HCT116 (cell line): ENCODE data around the gene ZFAND5. TPM values are rescaled to one million over a fixed set of nuclear protein-coding genes. Genes with fewer than 3 reads are reported as not detected.

ENCODE experiments used
- ATAC-seq: fragments of 200-7000 bp; cut with Tn5 transposase; 2 replicates; pipeline ENCODE4 v1.9.1; 2020; ENCODE audit warnings: mild to moderate bottlenecking, moderate library complexity
- BruUV-seq: library from RNA; stranded (reverse); fragments of 400-500 nt; replicated peaks from 2 replicates; lab custom pipeline; 2021; lab: Mats Ljungman, UMichigan
- CTCF ChIA-PET: fragments of 300-600 bp; sonication (Branson Sonifier 250); formaldehyde crosslinking; loops from one replicate; lab custom pipeline; 2021; ENCODE audit warnings: antibody characterized with exemption; lab: Charles Lee
- POLR2A ChIA-PET: fragments of 300-600, 350-600 bp; sonication (Branson Sonifier 250); formaldehyde crosslinking; loops from one replicate; lab custom pipeline; 2021; ENCODE audit warnings: antibody characterized with exemption; lab: Charles Lee
- RAD21 ChIA-PET, 2 experiments: fragments of 300-600 bp; sonication (Branson Sonifier 250); formaldehyde crosslinking; loops; one replicate each; lab custom pipeline; 2023; ENCODE audit warnings: low total read pairs in 2 of 2; ENCODE audit not compliant: uncharacterized antibody in 2 of 2, unreplicated experiment in 2 of 2, low non-redundant PET in 1 of 2; lab: Charles Lee
- DNase-seq: peaks from one replicate; pipeline ENCODE4 v3.0.0-alpha.2; 2010; ENCODE audit warnings: low read depth, low spot score
- H2AFZ ChIP-seq: fragments of 200-600 bp; shearing (Covaris generic), sonication (generic); 2 replicates; pipeline ENCODE4 v1.6.1; 2017; ENCODE audit warnings: low read depth, mixed run types, mixed read lengths, antibody characterized with exemption, low read length; ENCODE audit not compliant: poor library complexity, severe bottlenecking
- H3K27ac ChIP-seq: 2 replicates; pipeline ENCODE4 v1.5.1; 2012; ENCODE audit warnings: low read depth, low read length
- H3K27me3 ChIP-seq: fragments of 200-600 bp; sonication (generic); 2 replicates; pipeline ENCODE4 v1.6.1; 2016; ENCODE audit warnings: mixed run types, low read length, mixed read lengths; ENCODE audit not compliant: insufficient read depth
- H3K36me3 ChIP-seq, 2 experiments: fragments of 200-500 bp in 1 of 2; fragments of 200-600 bp in 1 of 2; sonication (Bioruptor generic) in 1 of 2; sonication (generic) in 1 of 2; 2 replicates each; pipeline versions ENCODE4 v1.5.1 to v1.6.1; 2014 to 2016; ENCODE audit warnings: low read length in 2 of 2, inconsistent platforms in 1 of 2, mixed read lengths in 1 of 2, mixed run types in 1 of 2; ENCODE audit not compliant: insufficient read depth in 2 of 2, control insufficient read depth in 1 of 2
- H3K4me1 ChIP-seq, 2 experiments: fragments of 200-600 bp in 1 of 2; sonication (generic) in 1 of 2; 2 replicates each; pipeline versions ENCODE4 v1.5.1 to v1.6.1; 2012 to 2017; ENCODE audit warnings: low read length in 2 of 2, inconsistent platforms in 1 of 2, mild to moderate bottlenecking in 1 of 2, mixed read lengths in 1 of 2, mixed run types in 1 of 2, moderate library complexity in 1 of 2; ENCODE audit not compliant: insufficient read depth in 2 of 2, control insufficient read depth in 1 of 2
- H3K4me2 ChIP-seq: fragments of 200-600 bp; sonication (generic); 2 replicates; pipeline ENCODE4 v1.6.1; 2017; ENCODE audit warnings: mixed run types, low read length, mixed read lengths
- H3K4me3 ChIP-seq, 2 experiments: fragments of 200-600 bp in 1 of 2; sonication (generic) in 1 of 2; replicated peaks in 1 of 2; 2 replicates each; pipeline ENCODE4 v1.5.1; 2011 to 2016; ENCODE audit warnings: low read length in 2 of 2, control low read depth in 1 of 2, low read depth in 1 of 2, mild to moderate bottlenecking in 1 of 2, mixed read lengths in 1 of 2, mixed run types in 1 of 2
- H3K79me2 ChIP-seq: fragments of 200-600 bp; sonication (generic); 2 replicates; pipeline ENCODE4 v1.6.1; 2017; ENCODE audit warnings: mild to moderate bottlenecking, mixed run types, low read length, moderate library complexity, mixed read lengths; ENCODE audit not compliant: insufficient read depth
- H3K9ac ChIP-seq: fragments of 200-600 bp; sonication (generic); 2 replicates; pipeline ENCODE4 v1.6.1; 2016; ENCODE audit warnings: low read length, mixed read lengths
- H3K9me2 ChIP-seq: fragments of 200-600 bp; sonication (generic), shearing (Covaris generic); 2 replicates; pipeline ENCODE4 v1.6.1; 2017; ENCODE audit warnings: mixed run types, mild to moderate bottlenecking, moderate library complexity; ENCODE audit not compliant: insufficient read depth
- H3K9me3 ChIP-seq, 2 experiments: fragments of 200-500 bp in 1 of 2; fragments of 200-600 bp in 1 of 2; sonication (Bioruptor generic) in 1 of 2; sonication (generic) in 1 of 2; 2 replicates each; pipeline ENCODE4 v1.6.1; 2014 to 2017; ENCODE audit warnings: low read length in 2 of 2, mixed read lengths in 2 of 2, inconsistent platforms in 1 of 2, low read depth in 1 of 2, mild to moderate bottlenecking in 1 of 2, mixed run types in 1 of 2, moderate library complexity in 1 of 2; ENCODE audit not compliant: control insufficient read depth in 1 of 2, insufficient read depth in 1 of 2
- H4K20me1 ChIP-seq: fragments of 200-600 bp; sonication (generic), shearing (Covaris generic); 2 replicates; pipeline ENCODE4 v1.6.1; 2017; ENCODE audit warnings: mixed run types, mild to moderate bottlenecking, moderate library complexity; ENCODE audit not compliant: insufficient read depth
- CBX3 ChIP-seq: IDR thresholded peaks from 2 replicates; pipeline ENCODE4 v1.6.1; 2012; ENCODE audit warnings: low read depth
- CEBPB ChIP-seq: IDR thresholded peaks from 2 replicates; pipeline ENCODE4 v1.6.1; 2012; ENCODE audit warnings: low read depth
- ELF1 ChIP-seq: IDR thresholded peaks from 2 replicates; pipeline ENCODE4 v1.6.1; 2012; ENCODE audit warnings: low read depth, borderline replicate concordance
- EZH2 ChIP-seq: fragments of 200-600 bp; sonication (generic); IDR thresholded peaks from 2 replicates; pipeline ENCODE4 v1.6.1; 2017; ENCODE audit warnings: antibody characterized with exemption, mixed run types
- FOSL1 ChIP-seq: IDR thresholded peaks from 2 replicates; pipeline ENCODE4 v1.6.1; 2012; ENCODE audit warnings: low read depth
- JUND ChIP-seq: IDR thresholded peaks from 2 replicates; pipeline ENCODE4 v1.6.1; 2012
- POLR2A ChIP-seq: IDR thresholded peaks from 2 replicates; pipeline ENCODE4 v1.7.0; 2011; ENCODE audit warnings: borderline replicate concordance; ENCODE audit not compliant: insufficient read depth, insufficient read length; ENCODE audit errors: extremely low read depth
- RAD21 ChIP-seq: IDR thresholded peaks from 2 replicates; pipeline ENCODE4 v1.6.1; 2012; ENCODE audit warnings: low read depth, mild to moderate bottlenecking
- SIN3A ChIP-seq: IDR thresholded peaks from 2 replicates; pipeline ENCODE4 v1.6.1; 2012; ENCODE audit warnings: low read depth
- SP1 ChIP-seq: IDR thresholded peaks from 2 replicates; pipeline ENCODE4 v1.6.1; 2012; ENCODE audit warnings: low read depth
- TCF7L2 ChIP-seq: IDR thresholded peaks from 2 replicates; pipeline ENCODE4 v1.7.0; 2011; ENCODE audit warnings: borderline replicate concordance, inconsistent platforms; ENCODE audit not compliant: insufficient read depth, insufficient read length; ENCODE audit errors: extremely low read depth
- intact Hi-C: fragments of 100-400 bp; cut with micrococcal nuclease; formaldehyde crosslinking; loops from 2 replicates; pipeline ENCODE4 v1.10.0; 2022
- total RNA-seq: library from RNA; stranded (reverse); gene quantifications from one replicate; pipeline ENCODE4 v1.2.1, GENCODE V29; 2021; ENCODE audit not compliant: unreplicated experiment
- TF ChIP-seq, protein P1 (sequence below): IDR thresholded peaks from 2 replicates; pipeline ENCODE4 v1.6.1; 2011; ENCODE audit warnings: mild to moderate bottlenecking, low read length, moderate library complexity; ENCODE audit not compliant: insufficient replicate concordance; ENCODE audit errors: extremely low read depth
- TF ChIP-seq, protein P2 (sequence below): IDR thresholded peaks from 2 replicates; pipeline ENCODE4 v1.6.1; 2012

ZFAND5 gene
- total RNA-seq, 1 experiment from 2014 or later, result 128 TPM

DNA sequence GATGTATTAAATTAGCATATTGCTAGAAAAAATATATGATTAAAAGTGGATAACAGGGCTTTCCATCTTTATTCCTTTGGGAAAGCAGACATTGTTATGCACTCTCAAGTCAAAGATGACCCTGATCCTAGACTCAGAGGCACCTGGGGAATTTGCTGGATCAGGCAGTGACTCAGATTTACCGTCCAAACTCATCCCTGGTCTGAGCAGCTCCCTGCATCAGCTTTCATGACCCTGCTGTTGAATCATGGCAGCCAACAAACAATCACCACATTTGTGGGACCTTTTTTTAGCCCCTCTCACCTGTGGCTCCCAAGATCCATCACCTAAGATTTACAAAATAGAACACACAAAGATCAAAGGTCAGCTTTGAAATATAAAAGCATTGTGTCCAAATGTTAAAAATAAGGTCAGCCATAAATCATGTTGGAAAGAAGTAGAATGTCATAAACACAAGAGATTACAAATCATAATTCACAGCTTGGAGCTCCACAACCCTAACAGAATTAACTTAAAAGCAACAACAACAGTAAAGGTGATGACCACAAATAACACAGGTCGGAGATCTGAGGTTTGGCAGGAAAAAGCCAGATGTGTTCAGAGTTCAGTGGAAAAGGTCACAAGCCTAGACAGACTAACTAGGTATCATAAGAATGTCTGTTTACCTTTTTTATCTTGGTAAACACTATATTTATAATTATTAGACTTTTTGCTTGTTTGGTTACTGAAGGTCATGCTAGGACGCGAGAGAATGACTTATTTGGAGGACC lies 55.5 kb downstream of the ZFAND5 start:
- Histone ChIP-seq H3K27ac (no peak overlapping the region), H3K27me3 (no peaks in the 10 kb centered on the region), H4K20me1 (no peaks in the 10 kb centered on the region), H3K4me3 (no peak overlapping the region), H3K4me1 (peaks cover 17 to 38% of the 10 kb centered on the region in 2 experiments), H2AFZ (no peak overlapping the region), H3K4me2 (peak overlapping the region; percentile 8), H3K9ac (no peak overlapping the region), H3K9me3 (no peaks in the 10 kb centered on the region), H3K79me2 (no peaks in the 10 kb centered on the region), H3K9me2 (no peaks in the 10 kb centered on the region; the same call in 1 of the 2 replicates), H3K36me3 (no peaks in the 10 kb centered on the region)
- intact Hi-C loops, result no loop called here
- peak; percentile 66; the same call in 1 of the 2 replicates for TF ChIP-seq FOSL1
- TF ChIP-seq RAD21, result peak; percentile 14; the same call in 1 of the 2 replicates
- TF ChIP-seq ELF1, result no peak
- TF ChIP-seq CEBPB, result peak; percentile 34; the same call in 1 of the 2 replicates
- TF ChIP-seq SP1, result peak; percentile 63
- TF ChIP-seq POLR2A, result no peak
- TF ChIP-seq, protein P1, sequence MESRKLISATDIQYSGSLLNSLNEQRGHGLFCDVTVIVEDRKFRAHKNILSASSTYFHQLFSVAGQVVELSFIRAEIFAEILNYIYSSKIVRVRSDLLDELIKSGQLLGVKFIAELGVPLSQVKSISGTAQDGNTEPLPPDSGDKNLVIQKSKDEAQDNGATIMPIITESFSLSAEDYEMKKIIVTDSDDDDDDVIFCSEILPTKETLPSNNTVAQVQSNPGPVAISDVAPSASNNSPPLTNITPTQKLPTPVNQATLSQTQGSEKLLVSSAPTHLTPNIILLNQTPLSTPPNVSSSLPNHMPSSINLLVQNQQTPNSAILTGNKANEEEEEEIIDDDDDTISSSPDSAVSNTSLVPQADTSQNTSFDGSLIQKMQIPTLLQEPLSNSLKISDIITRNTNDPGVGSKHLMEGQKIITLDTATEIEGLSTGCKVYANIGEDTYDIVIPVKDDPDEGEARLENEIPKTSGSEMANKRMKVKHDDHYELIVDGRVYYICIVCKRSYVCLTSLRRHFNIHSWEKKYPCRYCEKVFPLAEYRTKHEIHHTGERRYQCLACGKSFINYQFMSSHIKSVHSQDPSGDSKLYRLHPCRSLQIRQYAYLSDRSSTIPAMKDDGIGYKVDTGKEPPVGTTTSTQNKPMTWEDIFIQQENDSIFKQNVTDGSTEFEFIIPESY, result no peak
- peak; percentile 39; the same call in 1 of the 2 replicates for TF ChIP-seq CBX3
- no peak for TF ChIP-seq EZH2
- peak; percentile 23 for TF ChIP-seq TCF7L2
- peak; percentile 58; the same call in 1 of the 2 replicates for TF ChIP-seq SIN3A
- TF ChIP-seq, protein P2, sequence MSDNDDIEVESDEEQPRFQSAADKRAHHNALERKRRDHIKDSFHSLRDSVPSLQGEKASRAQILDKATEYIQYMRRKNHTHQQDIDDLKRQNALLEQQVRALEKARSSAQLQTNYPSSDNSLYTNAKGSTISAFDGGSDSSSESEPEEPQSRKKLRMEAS, result no peak
- TF ChIP-seq JUND, result peak; percentile 76
- ChIA-PET POLR2A (interaction anchor here (1.4 kb wide), 1 partner anchor 13 kb away, joined by 3 read pairs; no protein-coding TSS in a partner anchor), RAD21 (no interaction called here), CTCF (no interaction called here)
- BruUV-seq, result no TSS peak
- no peak for DNase-seq
- ATAC-seq, result no peak
